Ishikawa (cell line): ENCODE measurements around the gene SYNDIG1.

ENCODE experiments used
- CEBPB ChIP-seq: IDR thresholded peaks from 2 replicates; pipeline ENCODE4 v1.6.1; 2012
- CREB1 ChIP-seq: IDR thresholded peaks from 2 replicates; pipeline ENCODE4 v1.6.1; 2012; ENCODE audit warnings: low read depth
- EGR1 ChIP-seq: IDR thresholded peaks from 2 replicates; pipeline ENCODE4 v1.6.1; 2012
- EP300 ChIP-seq: IDR thresholded peaks from 2 replicates; pipeline ENCODE4 v1.6.1; 2012; ENCODE audit warnings: borderline replicate concordance
- FOXM1 ChIP-seq: IDR thresholded peaks from 2 replicates; pipeline ENCODE4 v1.6.1; 2012; ENCODE audit warnings: low read depth, borderline replicate concordance
- MAX ChIP-seq: IDR thresholded peaks from 2 replicates; pipeline ENCODE4 v1.6.1; 2012
- NFIC ChIP-seq: IDR thresholded peaks from 2 replicates; pipeline ENCODE4 v1.6.1; 2012
- RAD21 ChIP-seq: IDR thresholded peaks from 2 replicates; pipeline ENCODE4 v1.6.1; 2012; ENCODE audit warnings: low read depth
- TAF1 ChIP-seq: IDR thresholded peaks from 2 replicates; pipeline ENCODE4 v1.6.1; 2012; ENCODE audit warnings: low read depth, mild to moderate bottlenecking
- TCF12 ChIP-seq: IDR thresholded peaks from 2 replicates; pipeline ENCODE4 v1.6.1; 2012; ENCODE audit warnings: low read depth
- TEAD4 ChIP-seq: IDR thresholded peaks from 2 replicates; pipeline ENCODE4 v1.6.1; 2012
- USF1 ChIP-seq: IDR thresholded peaks from 2 replicates; pipeline ENCODE4 v1.6.1; 2012
- YY1 ChIP-seq: IDR thresholded peaks from 2 replicates; pipeline ENCODE4 v1.6.1; 2012; ENCODE audit warnings: low read depth
- ZBTB7A ChIP-seq: IDR thresholded peaks from 2 replicates; pipeline ENCODE4 v1.6.1; 2012; ENCODE audit warnings: low read depth
- TF ChIP-seq, protein P1 (sequence below): IDR thresholded peaks from 2 replicates; pipeline ENCODE4 v1.6.1; 2012; ENCODE audit warnings: low read depth, mild to moderate bottlenecking

Gene SYNDIG1

GRCh38 chr20:24589381-24589780 is 120.0 kb downstream of the SYNDIG1 start:
- TF ChIP-seq USF1 (no peak), EGR1 (no peak), ZBTB7A (no peak), FOXM1 (no peak), CREB1 (no peak), CEBPB (no peak), TEAD4 (no peak), NFIC (no peak), RAD21 (no peak), YY1 (no peak), EP300 (no peak), TCF12 (no peak), MAX (no peak), TAF1 (no peak)
- TF ChIP-seq, protein P1, sequence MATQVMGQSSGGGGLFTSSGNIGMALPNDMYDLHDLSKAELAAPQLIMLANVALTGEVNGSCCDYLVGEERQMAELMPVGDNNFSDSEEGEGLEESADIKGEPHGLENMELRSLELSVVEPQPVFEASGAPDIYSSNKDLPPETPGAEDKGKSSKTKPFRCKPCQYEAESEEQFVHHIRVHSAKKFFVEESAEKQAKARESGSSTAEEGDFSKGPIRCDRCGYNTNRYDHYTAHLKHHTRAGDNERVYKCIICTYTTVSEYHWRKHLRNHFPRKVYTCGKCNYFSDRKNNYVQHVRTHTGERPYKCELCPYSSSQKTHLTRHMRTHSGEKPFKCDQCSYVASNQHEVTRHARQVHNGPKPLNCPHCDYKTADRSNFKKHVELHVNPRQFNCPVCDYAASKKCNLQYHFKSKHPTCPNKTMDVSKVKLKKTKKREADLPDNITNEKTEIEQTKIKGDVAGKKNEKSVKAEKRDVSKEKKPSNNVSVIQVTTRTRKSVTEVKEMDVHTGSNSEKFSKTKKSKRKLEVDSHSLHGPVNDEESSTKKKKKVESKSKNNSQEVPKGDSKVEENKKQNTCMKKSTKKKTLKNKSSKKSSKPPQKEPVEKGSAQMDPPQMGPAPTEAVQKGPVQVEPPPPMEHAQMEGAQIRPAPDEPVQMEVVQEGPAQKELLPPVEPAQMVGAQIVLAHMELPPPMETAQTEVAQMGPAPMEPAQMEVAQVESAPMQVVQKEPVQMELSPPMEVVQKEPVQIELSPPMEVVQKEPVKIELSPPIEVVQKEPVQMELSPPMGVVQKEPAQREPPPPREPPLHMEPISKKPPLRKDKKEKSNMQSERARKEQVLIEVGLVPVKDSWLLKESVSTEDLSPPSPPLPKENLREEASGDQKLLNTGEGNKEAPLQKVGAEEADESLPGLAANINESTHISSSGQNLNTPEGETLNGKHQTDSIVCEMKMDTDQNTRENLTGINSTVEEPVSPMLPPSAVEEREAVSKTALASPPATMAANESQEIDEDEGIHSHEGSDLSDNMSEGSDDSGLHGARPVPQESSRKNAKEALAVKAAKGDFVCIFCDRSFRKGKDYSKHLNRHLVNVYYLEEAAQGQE, result no peak

DNA sequence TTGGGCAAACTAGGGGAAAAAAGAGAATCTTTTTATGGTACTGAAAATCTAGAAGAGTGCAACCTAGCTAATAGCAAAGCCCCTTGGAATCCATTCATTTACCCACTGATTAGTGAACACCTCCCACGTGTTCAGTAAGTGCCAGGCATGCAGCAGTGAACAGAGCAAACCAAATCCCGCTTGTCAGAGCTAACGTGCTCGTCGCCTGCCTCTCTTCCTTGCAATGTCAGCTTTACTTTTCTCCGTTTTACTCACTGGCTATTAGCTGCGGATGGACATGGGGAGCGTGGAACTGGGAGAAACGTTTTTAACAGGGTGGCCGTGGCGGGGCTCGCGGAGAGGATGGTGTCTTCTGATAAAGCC is 120.4 kb downstream of the SYNDIG1 start:
- no peak for TF ChIP-seq USF1
- TF ChIP-seq EP300, result no peak
- no peak for TF ChIP-seq MAX
- no peak for TF ChIP-seq ZBTB7A
- no peak for TF ChIP-seq EGR1
- no peak for TF ChIP-seq YY1

DNA sequence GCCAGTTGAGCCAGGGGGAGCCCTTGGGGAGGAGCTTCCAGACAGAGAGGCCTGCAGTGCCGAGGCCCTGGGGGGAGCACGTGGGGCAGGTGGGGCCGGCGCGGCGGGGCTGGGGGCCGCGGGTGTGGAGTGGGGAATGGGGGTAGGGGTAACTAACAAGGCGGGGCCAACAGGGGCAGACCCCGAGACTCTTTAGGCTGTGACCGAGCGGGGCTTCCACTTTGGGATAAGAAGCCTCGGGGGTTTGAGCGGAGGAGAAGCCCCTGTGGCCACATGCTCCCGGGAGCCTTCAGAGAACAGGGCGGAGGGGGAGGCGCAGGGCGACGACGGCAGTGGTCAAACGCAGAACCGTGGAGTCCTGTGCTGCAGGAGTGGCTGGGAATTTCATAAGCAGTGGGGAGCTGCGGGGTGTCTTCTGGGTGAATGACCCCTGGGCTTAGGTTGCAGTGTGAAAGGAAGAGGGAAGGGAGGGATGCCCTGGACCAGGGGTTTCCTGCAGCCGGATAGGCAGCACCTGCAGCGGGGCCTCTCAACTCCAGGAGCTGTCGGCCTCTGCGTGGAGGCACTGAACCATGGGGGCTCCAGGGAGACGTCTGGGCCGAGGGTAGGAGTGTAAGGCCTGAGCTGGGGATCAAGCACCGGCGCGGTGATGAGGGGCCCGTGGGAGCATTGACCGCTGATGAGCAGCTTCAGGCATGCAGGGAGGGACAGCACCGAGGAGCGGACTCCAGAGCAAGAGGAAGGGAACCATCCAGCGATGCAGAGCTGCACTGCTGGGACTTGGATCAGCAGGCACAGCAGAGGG is 121.0 kb downstream of the SYNDIG1 start:
- no peak for TF ChIP-seq NFIC
- TF ChIP-seq RAD21, result no peak
- TF ChIP-seq MAX, result no peak
- no peak for TF ChIP-seq FOXM1
- TF ChIP-seq TEAD4, result no peak
- TF ChIP-seq CREB1, result no peak
- no peak for TF ChIP-seq CEBPB
- TF ChIP-seq, protein P1, result no peak
- TF ChIP-seq TCF12, result no peak
- TF ChIP-seq USF1, result no peak
- TF ChIP-seq ZBTB7A, result no peak
- TF ChIP-seq EP300, result no peak
- TF ChIP-seq EGR1, result no peak
- no peak for TF ChIP-seq YY1
- TF ChIP-seq TAF1, result no peak

DNA sequence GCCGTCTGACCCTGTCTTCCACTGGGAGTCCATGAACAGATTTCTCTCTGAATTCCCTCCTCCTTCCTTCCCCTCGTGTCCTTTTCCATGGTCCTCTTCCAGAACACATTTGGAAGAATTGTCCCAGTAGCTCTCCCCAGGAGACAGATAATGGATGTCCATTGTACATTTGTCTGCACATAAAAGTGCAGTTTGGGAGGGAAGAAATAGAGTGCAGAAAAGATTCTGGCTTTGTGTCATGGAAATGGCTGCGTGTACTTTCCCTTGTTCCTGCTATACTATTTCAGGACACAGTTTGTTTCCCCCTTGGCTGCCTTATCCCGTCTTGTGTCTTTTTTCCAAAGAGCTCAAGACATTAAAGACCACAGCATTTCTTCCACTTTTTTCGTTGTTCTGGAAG is 127.6 kb downstream of the SYNDIG1 start:
- TF ChIP-seq, protein P1, result no peak
- TF ChIP-seq RAD21, result no peak
- no peak for TF ChIP-seq MAX
- TF ChIP-seq TEAD4, result no peak
- no peak for TF ChIP-seq USF1
- no peak for TF ChIP-seq TCF12
- TF ChIP-seq TAF1, result no peak
- TF ChIP-seq EP300, result no peak
- TF ChIP-seq FOXM1, result no peak
- no peak for TF ChIP-seq EGR1
